Neural progenitor cell (in vitro differentiated cells): ENCODE measurements around the gene ZNF142.

Experiments used
- EZH2 ChIP-seq: fragments of 200-600 bp; sonication (generic); IDR thresholded peaks from 2 replicates; pipeline ENCODE4 v1.6.1; 2017; ENCODE audit warnings: antibody characterized with exemption, mild to moderate bottlenecking, moderate library complexity
- EZH2phosphoT487 ChIP-seq: fragments of 200-600 bp; sonication (generic); IDR thresholded peaks from 2 replicates; pipeline ENCODE4 v1.6.1; 2017; ENCODE audit warnings: antibody characterized with exemption
- TF ChIP-seq, protein P1 (sequence below): fragments of 200-600 bp; sonication (generic); IDR thresholded peaks from 2 replicates; pipeline ENCODE4 v1.5.1; 2017; ENCODE audit warnings: antibody characterized with exemption, mild to moderate bottlenecking

GRCh38 chr2:218671654-218672566 lies 12.5 kb upstream of the ZNF142 start, which contains the start of the genes RNF25 and STK36:
- TF ChIP-seq, protein P1, sequence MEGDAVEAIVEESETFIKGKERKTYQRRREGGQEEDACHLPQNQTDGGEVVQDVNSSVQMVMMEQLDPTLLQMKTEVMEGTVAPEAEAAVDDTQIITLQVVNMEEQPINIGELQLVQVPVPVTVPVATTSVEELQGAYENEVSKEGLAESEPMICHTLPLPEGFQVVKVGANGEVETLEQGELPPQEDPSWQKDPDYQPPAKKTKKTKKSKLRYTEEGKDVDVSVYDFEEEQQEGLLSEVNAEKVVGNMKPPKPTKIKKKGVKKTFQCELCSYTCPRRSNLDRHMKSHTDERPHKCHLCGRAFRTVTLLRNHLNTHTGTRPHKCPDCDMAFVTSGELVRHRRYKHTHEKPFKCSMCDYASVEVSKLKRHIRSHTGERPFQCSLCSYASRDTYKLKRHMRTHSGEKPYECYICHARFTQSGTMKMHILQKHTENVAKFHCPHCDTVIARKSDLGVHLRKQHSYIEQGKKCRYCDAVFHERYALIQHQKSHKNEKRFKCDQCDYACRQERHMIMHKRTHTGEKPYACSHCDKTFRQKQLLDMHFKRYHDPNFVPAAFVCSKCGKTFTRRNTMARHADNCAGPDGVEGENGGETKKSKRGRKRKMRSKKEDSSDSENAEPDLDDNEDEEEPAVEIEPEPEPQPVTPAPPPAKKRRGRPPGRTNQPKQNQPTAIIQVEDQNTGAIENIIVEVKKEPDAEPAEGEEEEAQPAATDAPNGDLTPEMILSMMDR = no peak
- TF ChIP-seq EZH2 (no peak), EZH2phosphoT487 (no peak)
